ENCODE results near the gene HOXA3. TPM values are rescaled to one million over a fixed set of nuclear protein-coding genes. Genes with fewer than 3 reads are reported as not detected.

HOXA3 gene
- total and polyA plus RNA-seq, 9 of the 15 experiments (the other 6 are each of a cell fraction or from before 2014, with no cell fraction given), result 0.04 to 0.13 TPM; not detected in 7

DNA sequence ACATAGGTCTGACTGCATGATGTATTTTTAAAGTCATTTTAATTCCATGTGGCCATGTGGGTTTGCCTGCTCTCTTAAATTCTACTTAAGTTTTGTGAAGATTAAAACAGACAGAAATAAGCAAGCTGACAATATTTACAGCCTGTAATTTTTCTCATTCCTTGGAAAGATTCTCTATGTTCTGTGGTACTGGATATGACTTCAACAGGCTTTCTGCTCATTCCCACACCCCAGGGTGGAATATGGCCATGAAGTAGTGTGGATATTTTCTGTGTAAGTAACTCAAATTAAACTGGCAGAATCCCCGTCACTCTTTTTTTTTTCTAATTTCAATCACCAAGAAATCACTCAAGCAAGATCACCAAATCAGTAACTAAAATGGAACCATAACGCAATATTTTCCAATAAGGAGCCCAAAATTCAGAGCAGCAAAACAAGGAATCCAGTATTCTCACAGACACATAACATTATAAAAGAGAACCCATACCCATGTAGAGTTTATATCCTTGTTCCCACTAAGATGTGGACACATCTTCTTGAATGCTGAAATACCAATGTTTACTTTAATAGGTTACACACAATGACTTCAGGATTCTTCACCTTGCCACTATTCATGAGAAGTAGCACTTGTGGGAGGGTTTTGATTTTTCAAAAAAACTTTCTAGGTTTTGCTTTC lies 14.6 kb downstream of the HOXA3 start (continued):
- TF ChIP-seq, protein P1, sequence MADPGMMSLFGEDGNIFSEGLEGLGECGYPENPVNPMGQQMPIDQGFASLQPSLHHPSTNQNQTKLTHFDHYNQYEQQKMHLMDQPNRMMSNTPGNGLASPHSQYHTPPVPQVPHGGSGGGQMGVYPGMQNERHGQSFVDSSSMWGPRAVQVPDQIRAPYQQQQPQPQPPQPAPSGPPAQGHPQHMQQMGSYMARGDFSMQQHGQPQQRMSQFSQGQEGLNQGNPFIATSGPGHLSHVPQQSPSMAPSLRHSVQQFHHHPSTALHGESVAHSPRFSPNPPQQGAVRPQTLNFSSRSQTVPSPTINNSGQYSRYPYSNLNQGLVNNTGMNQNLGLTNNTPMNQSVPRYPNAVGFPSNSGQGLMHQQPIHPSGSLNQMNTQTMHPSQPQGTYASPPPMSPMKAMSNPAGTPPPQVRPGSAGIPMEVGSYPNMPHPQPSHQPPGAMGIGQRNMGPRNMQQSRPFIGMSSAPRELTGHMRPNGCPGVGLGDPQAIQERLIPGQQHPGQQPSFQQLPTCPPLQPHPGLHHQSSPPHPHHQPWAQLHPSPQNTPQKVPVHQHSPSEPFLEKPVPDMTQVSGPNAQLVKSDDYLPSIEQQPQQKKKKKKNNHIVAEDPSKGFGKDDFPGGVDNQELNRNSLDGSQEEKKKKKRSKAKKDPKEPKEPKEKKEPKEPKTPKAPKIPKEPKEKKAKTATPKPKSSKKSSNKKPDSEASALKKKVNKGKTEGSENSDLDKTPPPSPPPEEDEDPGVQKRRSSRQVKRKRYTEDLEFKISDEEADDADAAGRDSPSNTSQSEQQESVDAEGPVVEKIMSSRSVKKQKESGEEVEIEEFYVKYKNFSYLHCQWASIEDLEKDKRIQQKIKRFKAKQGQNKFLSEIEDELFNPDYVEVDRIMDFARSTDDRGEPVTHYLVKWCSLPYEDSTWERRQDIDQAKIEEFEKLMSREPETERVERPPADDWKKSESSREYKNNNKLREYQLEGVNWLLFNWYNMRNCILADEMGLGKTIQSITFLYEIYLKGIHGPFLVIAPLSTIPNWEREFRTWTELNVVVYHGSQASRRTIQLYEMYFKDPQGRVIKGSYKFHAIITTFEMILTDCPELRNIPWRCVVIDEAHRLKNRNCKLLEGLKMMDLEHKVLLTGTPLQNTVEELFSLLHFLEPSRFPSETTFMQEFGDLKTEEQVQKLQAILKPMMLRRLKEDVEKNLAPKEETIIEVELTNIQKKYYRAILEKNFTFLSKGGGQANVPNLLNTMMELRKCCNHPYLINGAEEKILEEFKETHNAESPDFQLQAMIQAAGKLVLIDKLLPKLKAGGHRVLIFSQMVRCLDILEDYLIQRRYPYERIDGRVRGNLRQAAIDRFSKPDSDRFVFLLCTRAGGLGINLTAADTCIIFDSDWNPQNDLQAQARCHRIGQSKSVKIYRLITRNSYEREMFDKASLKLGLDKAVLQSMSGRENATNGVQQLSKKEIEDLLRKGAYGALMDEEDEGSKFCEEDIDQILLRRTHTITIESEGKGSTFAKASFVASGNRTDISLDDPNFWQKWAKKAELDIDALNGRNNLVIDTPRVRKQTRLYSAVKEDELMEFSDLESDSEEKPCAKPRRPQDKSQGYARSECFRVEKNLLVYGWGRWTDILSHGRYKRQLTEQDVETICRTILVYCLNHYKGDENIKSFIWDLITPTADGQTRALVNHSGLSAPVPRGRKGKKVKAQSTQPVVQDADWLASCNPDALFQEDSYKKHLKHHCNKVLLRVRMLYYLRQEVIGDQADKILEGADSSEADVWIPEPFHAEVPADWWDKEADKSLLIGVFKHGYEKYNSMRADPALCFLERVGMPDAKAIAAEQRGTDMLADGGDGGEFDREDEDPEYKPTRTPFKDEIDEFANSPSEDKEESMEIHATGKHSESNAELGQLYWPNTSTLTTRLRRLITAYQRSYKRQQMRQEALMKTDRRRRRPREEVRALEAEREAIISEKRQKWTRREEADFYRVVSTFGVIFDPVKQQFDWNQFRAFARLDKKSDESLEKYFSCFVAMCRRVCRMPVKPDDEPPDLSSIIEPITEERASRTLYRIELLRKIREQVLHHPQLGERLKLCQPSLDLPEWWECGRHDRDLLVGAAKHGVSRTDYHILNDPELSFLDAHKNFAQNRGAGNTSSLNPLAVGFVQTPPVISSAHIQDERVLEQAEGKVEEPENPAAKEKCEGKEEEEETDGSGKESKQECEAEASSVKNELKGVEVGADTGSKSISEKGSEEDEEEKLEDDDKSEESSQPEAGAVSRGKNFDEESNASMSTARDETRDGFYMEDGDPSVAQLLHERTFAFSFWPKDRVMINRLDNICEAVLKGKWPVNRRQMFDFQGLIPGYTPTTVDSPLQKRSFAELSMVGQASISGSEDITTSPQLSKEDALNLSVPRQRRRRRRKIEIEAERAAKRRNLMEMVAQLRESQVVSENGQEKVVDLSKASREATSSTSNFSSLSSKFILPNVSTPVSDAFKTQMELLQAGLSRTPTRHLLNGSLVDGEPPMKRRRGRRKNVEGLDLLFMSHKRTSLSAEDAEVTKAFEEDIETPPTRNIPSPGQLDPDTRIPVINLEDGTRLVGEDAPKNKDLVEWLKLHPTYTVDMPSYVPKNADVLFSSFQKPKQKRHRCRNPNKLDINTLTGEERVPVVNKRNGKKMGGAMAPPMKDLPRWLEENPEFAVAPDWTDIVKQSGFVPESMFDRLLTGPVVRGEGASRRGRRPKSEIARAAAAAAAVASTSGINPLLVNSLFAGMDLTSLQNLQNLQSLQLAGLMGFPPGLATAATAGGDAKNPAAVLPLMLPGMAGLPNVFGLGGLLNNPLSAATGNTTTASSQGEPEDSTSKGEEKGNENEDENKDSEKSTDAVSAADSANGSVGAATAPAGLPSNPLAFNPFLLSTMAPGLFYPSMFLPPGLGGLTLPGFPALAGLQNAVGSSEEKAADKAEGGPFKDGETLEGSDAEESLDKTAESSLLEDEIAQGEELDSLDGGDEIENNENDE (IDR thresholded peaks at IDR 0.05; ENCODE audit: low read depth, low read length), result no peak
- TF ChIP-seq NR2C2 (CRISPR knock-in tag; IDR thresholded peaks at IDR 0.05) (no peak), NR2C2 (tag; IDR thresholded peaks at IDR 0.05) (no peak), MEF2A (IDR thresholded peaks at IDR 0.05; ENCODE audit: control insufficient read depth, low read depth, low read length) (no peak), RBM17 (IDR thresholded peaks at IDR 0.05; ENCODE audit: borderline replicate concordance, low read depth, low read length) (no peak), FOXJ2 (tag; IDR thresholded peaks at IDR 0.05) (no peak), JUND (IDR thresholded peaks at IDR 0.05; ENCODE audit: borderline replicate concordance, low read depth, low read length) (no peak), JUND (tag; IDR thresholded peaks at IDR 0.05; ENCODE audit: borderline replicate concordance, low read depth, low read length) (no peak), KLF6 (CRISPR knock-in tag; IDR thresholded peaks at IDR 0.05; ENCODE audit: borderline replicate concordance) (no peak), BRD9 (IDR thresholded peaks at IDR 0.05; ENCODE audit: low read depth, partially characterized antibody) (no peak), ETS2 (tag; IDR thresholded peaks at IDR 0.05; ENCODE audit: borderline replicate concordance, poor library complexity, severe bottlenecking) (no peak)
- TF ChIP-seq, protein P2, sequence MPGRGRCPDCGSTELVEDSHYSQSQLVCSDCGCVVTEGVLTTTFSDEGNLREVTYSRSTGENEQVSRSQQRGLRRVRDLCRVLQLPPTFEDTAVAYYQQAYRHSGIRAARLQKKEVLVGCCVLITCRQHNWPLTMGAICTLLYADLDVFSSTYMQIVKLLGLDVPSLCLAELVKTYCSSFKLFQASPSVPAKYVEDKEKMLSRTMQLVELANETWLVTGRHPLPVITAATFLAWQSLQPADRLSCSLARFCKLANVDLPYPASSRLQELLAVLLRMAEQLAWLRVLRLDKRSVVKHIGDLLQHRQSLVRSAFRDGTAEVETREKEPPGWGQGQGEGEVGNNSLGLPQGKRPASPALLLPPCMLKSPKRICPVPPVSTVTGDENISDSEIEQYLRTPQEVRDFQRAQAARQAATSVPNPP (IDR thresholded peaks at IDR 0.05; ENCODE audit: borderline replicate concordance, insufficient read depth, insufficient read length), result no peak
- TF ChIP-seq, protein P3, sequence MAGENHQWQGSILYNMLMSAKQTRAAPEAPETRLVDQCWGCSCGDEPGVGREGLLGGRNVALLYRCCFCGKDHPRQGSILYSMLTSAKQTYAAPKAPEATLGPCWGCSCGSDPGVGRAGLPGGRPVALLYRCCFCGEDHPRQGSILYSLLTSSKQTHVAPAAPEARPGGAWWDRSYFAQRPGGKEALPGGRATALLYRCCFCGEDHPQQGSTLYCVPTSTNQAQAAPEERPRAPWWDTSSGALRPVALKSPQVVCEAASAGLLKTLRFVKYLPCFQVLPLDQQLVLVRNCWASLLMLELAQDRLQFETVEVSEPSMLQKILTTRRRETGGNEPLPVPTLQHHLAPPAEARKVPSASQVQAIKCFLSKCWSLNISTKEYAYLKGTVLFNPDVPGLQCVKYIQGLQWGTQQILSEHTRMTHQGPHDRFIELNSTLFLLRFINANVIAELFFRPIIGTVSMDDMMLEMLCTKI (IDR thresholded peaks at IDR 0.05; ENCODE audit: partially characterized antibody), result no peak

All from K562 (cell line).